Activated CD8-positive, alpha-beta T cell treated with anti-CD3 and anti-CD28 coated beads for 36 hours (primary cell): ENCODE measurements around the gene MOV10. TPM values are rescaled to one million over a fixed set of nuclear protein-coding genes. Genes with fewer than 3 reads are reported as not detected.

Experiments
- ATAC-seq: fragments of 200-7000 bp; cut with Tn5 transposase; one replicate; pipeline ENCODE4 v1.10.0; 2021; ENCODE audit warnings: mild to moderate bottlenecking, moderate library complexity
- CTCF ChIA-PET: fragments of 350-600 bp; sonication (Branson Sonifier 250); formaldehyde crosslinking; loops from one replicate; lab custom pipeline; 2021; ENCODE audit warnings: antibody characterized with exemption; lab: Charles Lee
- POLR2A ChIA-PET: fragments of 350-600 bp; sonication (Branson Sonifier 250); formaldehyde crosslinking; loops from one replicate; lab custom pipeline; 2021; ENCODE audit warnings: antibody characterized with exemption; lab: Charles Lee
- DNase-seq: peaks from one replicate; pipeline ENCODE4 v3.0.0-alpha.2; 2020
- H3K27ac Mint-ChIP-seq: one replicate; pipeline ENCODE4 v1.8.0; 2021; ENCODE audit warnings: mild to moderate bottlenecking, mixed read lengths
- H3K27me3 Mint-ChIP-seq: one replicate; pipeline ENCODE4 v1.8.0; 2021; ENCODE audit warnings: mixed read lengths
- H3K36me3 Mint-ChIP-seq: one replicate; pipeline ENCODE4 v1.8.0; 2021; ENCODE audit warnings: low read depth, mixed read lengths
- H3K4me1 Mint-ChIP-seq: one replicate; pipeline ENCODE4 v1.8.0; 2021; ENCODE audit warnings: low read depth, mixed read lengths
- H3K4me3 Mint-ChIP-seq: one replicate; pipeline ENCODE4 v1.8.0; 2021; ENCODE audit warnings: mild to moderate bottlenecking, moderate library complexity, mixed read lengths
- H3K9me3 Mint-ChIP-seq: one replicate; pipeline ENCODE4 v1.8.0; 2021; ENCODE audit warnings: mixed read lengths
- CTCF ChIP-seq: fragments of 200-600 bp; IDR thresholded peaks from one replicate; pipeline ENCODE4 v1.8.0; 2022; ENCODE audit warnings: antibody characterized with exemption, mild to moderate bottlenecking
- intact Hi-C: fragments of 100-400 bp; cut with micrococcal nuclease; formaldehyde crosslinking; loops from one replicate; pipeline ENCODE4 v1.10.0; 2022
- total RNA-seq, 2 experiments: library from RNA; stranded (reverse); gene quantifications; one replicate each; pipeline ENCODE4 v1.2.3, GENCODE V29; 2021

The MOV10 gene
- total RNA-seq, 2 experiments from 2014 or later = 77.2 to 78.5 TPM

GRCh38 chr1:112646225-112646624 lies 28.2 kb upstream of the MOV10 start:
- Mint-ChIP-seq H3K9me3 (no peaks in the 10 kb centered on the region), H3K36me3 (peaks cover 70% of the 10 kb centered on the region), H3K4me3 (no peak overlapping the region), H3K27me3 (no peaks in the 10 kb centered on the region), H3K4me1 (peaks cover 44% of the 10 kb centered on the region), H3K27ac (peak overlapping the region; percentile 49)
- no peak for DNase-seq
- ChIA-PET CTCF (no interaction called here), POLR2A (interaction anchor here (1.0 to 1.1 kb wide), 2 partner anchors 16 to 29 kb away, joined by 3 to 4 read pairs; partner anchors contain the start of gene MOV10)
- TF ChIP-seq CTCF = no peak
- intact Hi-C loops = no loop called here
- ATAC-seq = no peak

GRCh38 chr1:112651205-112651604 lies 23.3 kb upstream of the MOV10 start:
- Mint-ChIP-seq H3K27ac (peak overlapping the region; percentile 56), H3K27me3 (no peaks in the 10 kb centered on the region)
- POLR2A ChIA-PET = interaction anchor here (1.1 to 4.4 kb wide), 3 partner anchors 10 to 32 kb away, joined by 3 to 17 read pairs (median 3); partner anchors contain the start of genes CAPZA1, MOV10 and ST7L

GRCh38 chr1:112665857-112666256 lies 8.6 kb upstream of the MOV10 start:
- no peak for TF ChIP-seq CTCF
- Mint-ChIP-seq H3K4me3 (no peak overlapping the region), H3K27me3 (no peaks in the 10 kb centered on the region), H3K9me3 (no peaks in the 10 kb centered on the region), H3K27ac (peak overlapping the region; percentile 50), H3K4me1 (peaks cover 34% of the 10 kb centered on the region), H3K36me3 (peaks cover 71% of the 10 kb centered on the region)
- CTCF ChIA-PET = interaction anchor here (2.0 kb wide), 1 partner anchor 7 kb away, joined by 5 read pairs; no protein-coding TSS in a partner anchor
- DNase-seq (no peak), ATAC-seq (no peak)
- intact Hi-C loops = no loop called here
- POLR2A ChIA-PET = interaction anchor here (1.2 to 6.1 kb wide), 4 partner anchors 8 to 49 kb away, joined by 3 to 41 read pairs (median 4); partner anchors contain the start of genes CAPZA1, MOV10, PPM1J and ST7L

More at GRCh38 chr1:112651205-112651604, 23.3 kb upstream of the MOV10 start:
- H3K4me1 Mint-ChIP-seq = peaks cover 27% of the 10 kb centered on the region
- no peaks in the 10 kb centered on the region for H3K9me3 Mint-ChIP-seq
- no peak overlapping the region for H3K4me3 Mint-ChIP-seq
- no peak for TF ChIP-seq CTCF
- DNase-seq (no peak), ATAC-seq (no peak)
- peaks cover 56% of the 10 kb centered on the region for H3K36me3 Mint-ChIP-seq
- intact Hi-C loops = no loop called here
- CTCF ChIA-PET = interaction anchor here (1.0 to 1.6 kb wide), 2 partner anchors 10 to 19 kb away, joined by 3 to 5 read pairs; no protein-coding TSS in a partner anchor

- ChIA-PET POLR2A (no interaction called here), CTCF (no interaction called here)
- no peaks in the 10 kb centered on the region for H3K27me3 Mint-ChIP-seq
- H3K9me3 Mint-ChIP-seq = no peaks in the 10 kb centered on the region
- no peak for TF ChIP-seq CTCF
- DNase-seq = no peak
- peak overlapping the region; percentile 55 for H3K27ac Mint-ChIP-seq
- peaks cover 69% of the 10 kb centered on the region for H3K36me3 Mint-ChIP-seq
- intact Hi-C loops = no loop called here
- peaks cover 34% of the 10 kb centered on the region for H3K4me1 Mint-ChIP-seq
- no peak overlapping the region for H3K4me3 Mint-ChIP-seq
- ATAC-seq = no peak
Observed at GRCh38 chr1:112666946-112667345, 7.5 kb upstream of the MOV10 start.

- ATAC-seq (no peak), DNase-seq (no peak)
- Mint-ChIP-seq H3K27me3 (no peaks in the 10 kb centered on the region), H3K36me3 (peaks cover 63% of the 10 kb centered on the region), H3K9me3 (no peaks in the 10 kb centered on the region), H3K4me3 (no peak overlapping the region), H3K27ac (no peak overlapping the region), H3K4me1 (peaks cover 59% of the 10 kb centered on the region)
- POLR2A ChIA-PET = interaction anchor here (1.0 to 5.0 kb wide), 5 partner anchors 9 to 53 kb away, joined by 3 to 50 read pairs (median 6); partner anchors contain the start of genes CAPZA1 and ST7L
- no peak for TF ChIP-seq CTCF
- CTCF ChIA-PET = interaction anchor here (0.6 to 2.1 kb wide), 9 partner anchors 10 to 170 kb away, joined by 3 to 6 read pairs (median 4); partner anchors contain the start of gene PPM1J
- intact Hi-C loops = loop anchor here (5.0 kb wide), 2 partner anchors 35 to 50 kb away; partner anchors contain the start of gene RHOC
Observed at GRCh38 chr1:112672009-112672408, 2.5 kb upstream of the MOV10 start.
